Body of pancreas (tissue), 4 donors: ENCODE results near the gene ARPC5.

Experiments used
- CTCF ChIP-seq, 7 experiments: fragments of 450-650 bp in 4 of 7; fragments of 200-600 bp in 3 of 7; sonication (generic) in 3 of 7; IDR thresholded peaks; one replicate each; pipeline ENCODE4 v1.5.1; 2016 to 2019; ENCODE audit warnings: antibody characterized with exemption in 7 of 7
- POLR2A ChIP-seq, 3 donors: fragments of 450-650 bp; IDR thresholded peaks; one replicate each; pipeline ENCODE4 v1.6.1; 2016; ENCODE audit warnings: antibody characterized with exemption in 3 of 3, mild to moderate bottlenecking in 2 of 3

GRCh38 chr1:183654706-183655105 lies 19.1 kb upstream of the ARPC5 start:
- TF ChIP-seq CTCF (IDR thresholded peaks at IDR 0.05) = no peak
- no peak for TF ChIP-seq POLR2A (IDR thresholded peaks at IDR 0.05)
